GM20000 (cell line): ENCODE results near the gene STX7.

Experiments
- DNase-seq: peaks from one replicate; pipeline ENCODE4 v3.0.0; 2012; ENCODE audit warnings: low spot score
- CTCF ChIP-seq: IDR thresholded peaks from 2 replicates; pipeline ENCODE4 v1.5.1; 2012; ENCODE audit warnings: mild to moderate bottlenecking, control low read depth; ENCODE audit errors: extremely low read depth, missing control alignments

The STX7 gene

DNA sequence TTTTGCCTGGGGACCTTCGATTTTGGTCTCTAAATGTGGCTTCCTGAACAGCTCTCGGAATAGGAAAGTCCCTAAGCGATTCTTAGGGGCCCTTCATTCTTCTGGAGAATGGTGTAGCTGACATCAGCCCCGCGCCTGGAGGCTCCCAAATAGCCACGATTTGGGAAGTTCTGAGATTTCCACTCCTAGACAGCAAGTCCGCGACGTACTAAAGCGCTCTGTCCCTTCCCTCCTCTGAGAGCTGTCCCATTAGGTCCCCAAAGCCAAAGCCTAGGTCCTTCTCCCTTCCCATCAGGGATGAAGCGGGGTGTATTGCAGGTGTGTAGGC lies 112.4 kb downstream of the STX7 start:
- no peak for DNase-seq
- no peak for TF ChIP-seq CTCF

- no peak for DNase-seq
- no peak for TF ChIP-seq CTCF
Measured at GRCh38 chr6:132399376-132400074, 113.4 kb downstream of the STX7 start.
